CD4-positive, alpha-beta memory T cell (primary cell): ENCODE data around the gene NUCB2. TPM values are rescaled to one million over a fixed set of nuclear protein-coding genes. Genes with fewer than 3 reads are reported as not detected.

ENCODE experiments used
- CTCF ChIA-PET: fragments of 350-600 bp; sonication (Branson Sonifier 250); formaldehyde crosslinking; loops from one replicate; lab custom pipeline; 2021; ENCODE audit warnings: inconsistent platforms; ENCODE audit not compliant: partially characterized antibody; lab: Charles Lee
- POLR2A ChIA-PET: fragments of 350-600 bp; sonication (Branson Sonifier 250); formaldehyde crosslinking; loops from one replicate; lab custom pipeline; 2021; ENCODE audit not compliant: partially characterized antibody; lab: Charles Lee
- DNase-seq, 5 donors: peaks; one replicate each; pipeline versions ENCODE4 v3.0.0 to v3.0.0-alpha.2; 2020 to 2022; ENCODE audit warnings: mixed read lengths in 1 of 5
- H3K27ac ChIP-seq: one replicate; pipeline ENCODE4 v1.7.0; 2013; ENCODE audit warnings: low read depth, low read length
- H3K27me3 ChIP-seq: 2 replicates; pipeline ENCODE4 v1.7.0; 2013; ENCODE audit warnings: mild to moderate bottlenecking, low read length, moderate library complexity; ENCODE audit not compliant: insufficient read depth
- H3K36me3 ChIP-seq: 2 replicates; pipeline ENCODE4 v1.7.0; 2013; ENCODE audit warnings: mild to moderate bottlenecking, low read length, moderate library complexity; ENCODE audit not compliant: insufficient read depth
- H3K4me1 ChIP-seq: 2 replicates; pipeline ENCODE4 v1.7.0; 2013; ENCODE audit warnings: mild to moderate bottlenecking, low read length, moderate library complexity; ENCODE audit not compliant: insufficient read depth
- H3K4me3 ChIP-seq, 2 donors: one replicate each; pipeline ENCODE4 v1.7.0; 2013; ENCODE audit warnings: low read length in 2 of 2, mild to moderate bottlenecking in 1 of 2
- H3K9me3 ChIP-seq, 2 donors: one replicate each; pipeline ENCODE4 v1.7.0; 2013; ENCODE audit warnings: low read length in 2 of 2, control low read depth in 1 of 2; ENCODE audit not compliant: control insufficient read depth in 1 of 2
- H3K27ac Mint-ChIP-seq, 7 donors: one replicate each; pipeline ENCODE4 v1.8.0; 2020 to 2021; ENCODE audit warnings: mixed read lengths in 7 of 7, mild to moderate bottlenecking in 6 of 7, inconsistent platforms in 3 of 7, moderate library complexity in 3 of 7
- H3K27me3 Mint-ChIP-seq, 2 donors: one replicate each; pipeline ENCODE4 v1.8.0; 2020 to 2021; ENCODE audit warnings: mixed read lengths in 2 of 2
- H3K36me3 Mint-ChIP-seq, 2 donors: one replicate each; pipeline ENCODE4 v1.8.0; 2020 to 2021; ENCODE audit warnings: mixed read lengths in 2 of 2, inconsistent platforms in 1 of 2, mild to moderate bottlenecking in 1 of 2
- H3K4me1 Mint-ChIP-seq, 4 donors: one replicate each; pipeline ENCODE4 v1.8.0; 2020 to 2021; ENCODE audit warnings: mixed read lengths in 4 of 4, mild to moderate bottlenecking in 1 of 4
- H3K4me3 Mint-ChIP-seq, 8 donors: one replicate each; pipeline ENCODE4 v1.8.0; 2020 to 2021; ENCODE audit warnings: mixed read lengths in 8 of 8, mild to moderate bottlenecking in 7 of 8, moderate library complexity in 6 of 8, inconsistent platforms in 3 of 8
- H3K9me3 Mint-ChIP-seq, 8 donors: one replicate each; pipeline ENCODE4 v1.8.0; 2020 to 2021; ENCODE audit warnings: mixed read lengths in 8 of 8, mild to moderate bottlenecking in 5 of 8, inconsistent platforms in 3 of 8, moderate library complexity in 1 of 8
- intact Hi-C: fragments of 100-400 bp; cut with micrococcal nuclease; formaldehyde crosslinking; loops from one replicate; pipeline ENCODE4 v1.15.1; 2023
- polyA plus RNA-seq, 2 donors: library from polyadenylated mRNA; unstranded; fragments of 300-500 nt; fragmentation: Illumina TruSeq; gene quantifications; one replicate each; pipeline ENCODE4 v1.2.3, GENCODE V29; 2021
- total RNA-seq, 2 experiments: library from RNA; stranded (reverse); gene quantifications; one replicate each; pipeline ENCODE4 v1.2.3, GENCODE V29; 2021

The NUCB2 gene
- total and polyA plus RNA-seq, 4 experiments from 2014 or later, result 53.2 to 116 (median 86.2) TPM

- H3K27me3 ChIP-seq, result no peaks in the 10 kb centered on the region
- DNase-seq, result no peak
- Mint-ChIP-seq H3K4me3 (peak overlapping the region; percentile 80 to 97 (median 88)), H3K27ac (peak overlapping the region; percentile 75 to 97 (median 95)), H3K9me3 (no peaks in the 10 kb centered on the region), H3K27me3 (no peaks in the 10 kb centered on the region), H3K36me3 (peaks cover 0 to 11% of the 10 kb centered on the region in 2 donors), H3K4me1 (peaks cover 16 to 40% (median 30%) of the 10 kb centered on the region in 4 donors)
- POLR2A ChIA-PET, result interaction anchor here (0.6 to 4.6 kb wide), 12 partner anchors 8 to 197 kb away, joined by 3 to 59 read pairs (median 4); partner anchors contain the start of genes NCR3LG1 and PIK3C2A
- H3K36me3 ChIP-seq, result no peaks in the 10 kb centered on the region
- peak overlapping the region; percentile 71 to 89 for H3K4me3 ChIP-seq
- intact Hi-C loops, result loop anchor here (1.0 to 2.0 kb wide), 7 partner anchors 10 to 537 kb away; partner anchors contain the start of genes C11orf58 and RPS13
- no peaks in the 10 kb centered on the region for H3K9me3 ChIP-seq
- peak overlapping the region; percentile 82 for H3K27ac ChIP-seq
- CTCF ChIA-PET, result interaction anchor here (1.4 kb wide), 1 partner anchor 45 kb away, joined by 4 read pairs; no protein-coding TSS in a partner anchor
- peaks cover 34% of the 10 kb centered on the region for H3K4me1 ChIP-seq
These were observed 921 bp upstream of the NUCB2 start for GRCh38 chr11:17275400-17276235.

DNA sequence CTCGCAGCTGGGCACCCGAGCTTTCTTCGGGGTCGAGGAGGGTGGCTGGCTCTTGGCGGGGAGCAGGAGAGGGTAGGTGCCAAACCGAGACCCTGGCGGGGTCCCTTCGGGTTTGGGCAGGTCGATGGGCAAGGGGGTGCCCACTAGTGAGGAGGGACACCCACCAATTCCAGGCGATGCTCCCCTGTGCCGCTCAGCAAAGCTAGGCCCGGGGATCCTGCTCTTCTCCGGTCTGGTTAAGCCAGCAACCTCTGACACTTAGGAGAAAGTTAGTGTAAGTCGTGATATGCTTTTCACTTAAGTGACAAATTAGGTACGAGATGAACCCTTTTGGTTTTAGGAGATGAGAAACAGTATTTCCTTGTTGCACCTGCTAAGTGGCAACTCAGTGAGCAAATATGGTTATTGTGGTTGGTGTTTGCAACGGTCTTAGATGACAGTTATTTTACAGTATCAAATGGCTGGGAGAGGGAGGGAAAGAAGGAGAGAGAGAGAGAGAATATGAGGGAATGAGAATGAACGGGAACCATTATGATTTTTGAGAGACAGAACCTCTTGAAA lies 565 bp downstream of the NUCB2 start:
- Mint-ChIP-seq H3K27me3 (no peaks in the 10 kb centered on the region), H3K27ac (peak overlapping the region; percentile 75 to 97 (median 94)), H3K9me3 (no peaks in the 10 kb centered on the region), H3K36me3 (peaks cover 3 to 11% of the 10 kb centered on the region in 2 donors), H3K4me1 (peaks cover 19 to 47% (median 32%) of the 10 kb centered on the region in 4 donors), H3K4me3 (peak overlapping the region; percentile 80 to 97 (median 88))
- Histone ChIP-seq H3K4me1 (peaks cover 36% of the 10 kb centered on the region), H3K27me3 (no peaks in the 10 kb centered on the region), H3K27ac (peak overlapping the region; percentile 82), H3K9me3 (no peaks in the 10 kb centered on the region), H3K36me3 (no peaks in the 10 kb centered on the region), H3K4me3 (peak overlapping the region; percentile 26 to 89)
- intact Hi-C loops, result loop anchor here (2.0 kb wide), 2 partner anchors 46 to 200 kb away; partner anchors contain the start of gene RPS13
- POLR2A ChIA-PET, result interaction anchor here (0.7 to 4.6 kb wide), 8 partner anchors 8 to 1228 kb away, joined by 3 to 59 read pairs (median 8); partner anchors contain the start of genes NCR3LG1 and PIK3C2A
- DNase-seq, result peak in 4 of 5 donors; percentile 43 to 47 (median 45)
- CTCF ChIA-PET, result interaction anchor here (0.9 to 2.3 kb wide), 3 partner anchors 77 to 113 kb away, joined by 3 to 10 read pairs (median 3); partner anchors contain the start of gene KCNJ11

DNA sequence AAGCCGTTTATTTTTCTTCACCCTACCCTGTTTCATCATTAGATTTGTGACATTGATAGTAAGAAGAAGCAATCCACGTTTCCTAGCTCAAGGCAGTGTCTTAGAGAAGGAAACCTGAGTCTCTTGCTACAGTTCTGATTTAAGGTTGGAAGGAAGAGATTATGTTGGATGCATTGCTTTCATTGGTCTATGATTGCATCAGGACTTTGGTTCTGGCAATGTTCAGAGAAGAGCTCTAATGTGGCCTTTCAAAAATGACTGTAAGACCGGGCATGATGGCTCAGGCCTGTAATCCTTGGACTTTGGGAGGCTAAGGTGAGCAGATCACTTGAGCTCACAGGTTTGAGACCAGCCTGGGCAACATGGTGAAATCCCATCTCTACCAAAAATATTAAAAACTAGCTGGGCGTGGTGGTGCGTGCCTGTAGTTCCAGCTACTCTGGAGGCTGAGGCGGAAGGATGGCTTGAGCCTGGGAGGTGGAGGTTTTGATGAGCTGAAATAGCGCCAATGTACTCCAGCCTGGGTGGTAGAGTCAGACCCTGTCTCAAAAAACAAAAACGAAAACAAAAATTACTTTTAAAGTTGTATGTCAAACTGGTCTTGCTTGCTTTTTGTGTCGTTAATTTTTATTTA lies 4.1 kb downstream of the NUCB2 start:
- ChIA-PET POLR2A (interaction anchor here (0.6 kb wide), 1 partner anchor 26 kb away, joined by 4 read pairs; no protein-coding TSS in a partner anchor), CTCF (no interaction called here)
- no peak overlapping the region for H3K27ac ChIP-seq
- peaks cover 23 to 60% (median 40%) of the 10 kb centered on the region in 4 donors for H3K4me1 Mint-ChIP-seq
- H3K36me3 ChIP-seq, result no peaks in the 10 kb centered on the region
- DNase-seq, result no peak
- intact Hi-C loops, result loop anchor here (10.0 kb wide), 1 partner anchor 1114 kb away; the partner anchor contains the start of gene LDHA
- H3K27ac Mint-ChIP-seq, result peak overlapping the region in 2 of 7 donors; percentile 2 to 6
- H3K36me3 Mint-ChIP-seq, result peaks cover 4 to 12% of the 10 kb centered on the region in 2 donors
- H3K27me3 ChIP-seq, result no peaks in the 10 kb centered on the region
- peaks cover 45% of the 10 kb centered on the region for H3K4me1 ChIP-seq
- no peak overlapping the region for H3K4me3 ChIP-seq
- H3K9me3 Mint-ChIP-seq, result no peaks in the 10 kb centered on the region
- H3K4me3 Mint-ChIP-seq, result peak overlapping the region in 2 of 8 donors; percentile 10 to 35
- no peaks in the 10 kb centered on the region for H3K9me3 ChIP-seq
- no peaks in the 10 kb centered on the region for H3K27me3 Mint-ChIP-seq

DNA sequence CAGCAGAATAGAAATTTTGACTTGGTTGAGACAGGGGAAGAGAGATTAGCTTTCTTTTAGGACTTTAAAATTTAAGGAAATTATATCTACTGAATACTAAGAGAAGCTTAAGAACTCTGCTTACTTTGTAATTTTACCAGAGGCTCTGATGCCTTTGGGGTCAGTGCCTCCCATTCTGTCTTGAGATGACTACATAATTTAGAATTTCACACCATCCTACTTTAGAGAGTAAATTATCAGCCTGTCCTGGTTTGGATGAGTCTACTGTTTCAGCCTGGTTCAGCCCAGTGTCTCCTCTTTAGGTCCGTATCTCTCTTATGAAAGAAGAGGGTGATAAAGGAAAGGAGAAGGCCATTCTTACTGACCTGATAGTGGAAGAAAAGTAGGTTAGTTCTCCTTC lies 9.8 kb downstream of the NUCB2 start:
- POLR2A ChIA-PET, result interaction anchor here (0.6 to 3.4 kb wide), 8 partner anchors 11 to 548 kb away, joined by 3 to 59 read pairs (median 5); partner anchors contain the start of genes C11orf58, NUCB2 and RPS13
- Mint-ChIP-seq H3K27me3 (no peaks in the 10 kb centered on the region), H3K4me1 (peaks cover 26 to 55% (median 37%) of the 10 kb centered on the region in 4 donors), H3K36me3 (peaks cover 9 to 16% of the 10 kb centered on the region in 2 donors), H3K4me3 (peak overlapping the region in 5 of 8 donors; percentile 7 to 84 (median 34)), H3K9me3 (peaks cover 0 to 2% (median 0%) of the 10 kb centered on the region in 8 donors), H3K27ac (peak overlapping the region; percentile 81 to 96 (median 85))
- Histone ChIP-seq H3K4me1 (peaks cover 33% of the 10 kb centered on the region), H3K27me3 (no peaks in the 10 kb centered on the region), H3K9me3 (no peaks in the 10 kb centered on the region), H3K27ac (no peak overlapping the region), H3K36me3 (no peaks in the 10 kb centered on the region), H3K4me3 (no peak overlapping the region)
- no peak for DNase-seq
- CTCF ChIA-PET, result interaction anchor here (1.0 to 1.9 kb wide), 4 partner anchors 24 to 820 kb away, joined by 3 to 5 read pairs (median 4); partner anchors contain the start of gene SAAL1
- intact Hi-C loops, result loop anchor here (10.0 kb wide), 1 partner anchor 1108 kb away; the partner anchor contains the start of gene LDHA

DNA sequence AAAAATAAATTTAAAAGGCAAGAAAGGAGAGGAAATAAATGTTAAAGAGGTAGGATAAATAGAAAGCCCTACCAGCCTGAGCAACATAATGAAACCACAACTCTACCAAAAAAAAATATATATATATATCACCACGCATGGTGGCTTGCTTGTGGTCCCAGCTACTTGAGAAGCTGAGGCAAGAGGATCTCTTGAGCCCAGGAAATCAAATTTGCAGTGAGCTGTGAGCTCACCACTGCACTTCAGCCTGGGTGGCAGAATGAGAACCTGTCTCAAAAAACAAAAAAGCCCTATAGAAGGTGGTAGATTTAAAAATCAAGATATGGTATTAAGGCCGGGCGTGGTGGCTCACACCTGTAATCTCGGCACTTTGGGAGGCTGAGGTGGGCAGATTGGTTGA lies 10.5 kb downstream of the NUCB2 start:
- ChIA-PET POLR2A (interaction anchor here (0.6 to 3.4 kb wide), 2 partner anchors 11 to 65 kb away, joined by 3 to 59 read pairs; partner anchors contain the start of genes NCR3LG1 and NUCB2), CTCF (interaction anchor here (1.9 kb wide), 1 partner anchor 97 kb away, joined by 4 read pairs; no protein-coding TSS in a partner anchor)
- no peak overlapping the region for H3K4me3 ChIP-seq
- Mint-ChIP-seq H3K27me3 (no peaks in the 10 kb centered on the region), H3K4me3 (peak overlapping the region in 3 of 8 donors; percentile 10 to 40 (median 32)), H3K27ac (peak overlapping the region in 5 of 7 donors; percentile 48 to 96 (median 84)), H3K9me3 (peaks cover 0 to 2% (median 0%) of the 10 kb centered on the region in 8 donors), H3K36me3 (peaks cover 7 to 16% of the 10 kb centered on the region in 2 donors), H3K4me1 (peaks cover 24 to 55% (median 34%) of the 10 kb centered on the region in 4 donors)
- DNase-seq, result no peak
- H3K27ac ChIP-seq, result no peak overlapping the region
- H3K4me1 ChIP-seq, result peaks cover 33% of the 10 kb centered on the region
- intact Hi-C loops, result loop anchor here (10.0 kb wide), 1 partner anchor 1108 kb away; the partner anchor contains the start of gene LDHA
- no peaks in the 10 kb centered on the region for H3K9me3 ChIP-seq
- no peaks in the 10 kb centered on the region for H3K36me3 ChIP-seq
- no peaks in the 10 kb centered on the region for H3K27me3 ChIP-seq

DNA sequence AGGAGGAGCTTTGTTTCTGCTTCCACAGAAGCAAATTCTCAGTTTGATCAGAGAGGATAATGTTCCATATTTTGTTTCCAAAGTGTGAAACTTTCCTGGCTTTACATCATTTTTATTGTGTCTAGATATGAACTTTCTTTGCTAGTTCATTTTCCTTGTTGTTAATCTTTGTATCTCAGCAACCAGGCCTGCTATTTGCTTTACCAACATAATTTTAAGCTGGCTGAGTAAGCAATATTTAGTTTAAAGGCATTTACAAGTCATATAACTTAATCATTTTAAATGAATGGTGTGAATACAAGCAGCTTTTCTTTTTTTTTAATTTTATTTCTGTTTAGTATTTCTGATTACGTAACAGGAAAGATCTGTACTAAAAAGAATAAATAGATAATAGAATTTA lies 15.2 kb downstream of the NUCB2 start:
- H3K27me3 ChIP-seq, result no peaks in the 10 kb centered on the region
- no peaks in the 10 kb centered on the region for H3K9me3 ChIP-seq
- H3K4me1 ChIP-seq, result peaks cover 7% of the 10 kb centered on the region
- H3K36me3 ChIP-seq, result no peaks in the 10 kb centered on the region
- H3K27ac ChIP-seq, result no peak overlapping the region
- Mint-ChIP-seq H3K9me3 (no peaks in the 10 kb centered on the region), H3K4me3 (no peak overlapping the region), H3K27me3 (no peaks in the 10 kb centered on the region), H3K36me3 (peaks cover 11 to 15% of the 10 kb centered on the region in 2 donors), H3K27ac (no peak overlapping the region), H3K4me1 (peaks cover 11 to 26% (median 21%) of the 10 kb centered on the region in 4 donors)
- intact Hi-C loops, result no loop called here
- no peak overlapping the region for H3K4me3 ChIP-seq
- ChIA-PET CTCF (no interaction called here), POLR2A (no interaction called here)
- no peak for DNase-seq
